H9 (cell line): ENCODE data around the gene CEP164. TPM values are rescaled to one million over a fixed set of nuclear protein-coding genes. Genes with fewer than 3 reads are reported as not detected.
A peak's percentile ranks its signal among the peaks of the same experiment; 100 is the strongest.

Source experiments
- DNase-seq: peaks from one replicate; pipeline ENCODE4 v3.0.0-alpha.2; 2017
- H2AFZ ChIP-seq: one replicate; pipeline ENCODE4 v1.6.1; 2013; ENCODE audit warnings: mild to moderate bottlenecking, low read length, control low read depth, moderate library complexity
- H2AK5ac ChIP-seq: 2 replicates; pipeline ENCODE4 v1.6.1; 2013; ENCODE audit warnings: low read length, control low read depth, mixed read lengths; ENCODE audit not compliant: insufficient read length
- H2BK120ac ChIP-seq: one replicate; pipeline ENCODE4 v1.6.1; 2013; ENCODE audit warnings: low read depth, mild to moderate bottlenecking, low read length, control low read depth, inconsistent platforms; ENCODE audit not compliant: poor library complexity, severe bottlenecking
- H2BK12ac ChIP-seq: 2 replicates; pipeline ENCODE4 v1.6.1; 2013; ENCODE audit warnings: low read length, control low read depth, mixed read lengths, low read depth; ENCODE audit not compliant: insufficient read length
- H2BK15ac ChIP-seq: 2 replicates; pipeline ENCODE4 v1.6.1; 2013; ENCODE audit warnings: low read depth, low read length, control low read depth
- H2BK20ac ChIP-seq: one replicate; pipeline ENCODE4 v1.6.1; 2013; ENCODE audit warnings: low read depth, mild to moderate bottlenecking, low read length, control low read depth, inconsistent platforms; ENCODE audit not compliant: poor library complexity, severe bottlenecking
- H2BK5ac ChIP-seq: 2 replicates; pipeline ENCODE4 v1.6.1; 2013; ENCODE audit warnings: low read length, control low read depth, mixed read lengths; ENCODE audit not compliant: insufficient read length
- H3K14ac ChIP-seq: 2 replicates; pipeline ENCODE4 v1.6.1; 2013; ENCODE audit warnings: low read length, control low read depth; ENCODE audit not compliant: insufficient read depth
- H3K18ac ChIP-seq: 2 replicates; pipeline ENCODE4 v1.6.1; 2013; ENCODE audit warnings: low read depth, mild to moderate bottlenecking, mixed read lengths, low read length, control low read depth; ENCODE audit not compliant: insufficient read length
- H3K23ac ChIP-seq: 2 replicates; pipeline ENCODE4 v1.6.1; 2013; ENCODE audit warnings: low read length, control low read depth, mixed read lengths, low read depth; ENCODE audit not compliant: insufficient read length
- H3K23me2 ChIP-seq: 2 replicates; pipeline ENCODE4 v1.6.1; 2013; ENCODE audit warnings: low read depth, mild to moderate bottlenecking, mixed read lengths, low read length, control low read depth; ENCODE audit not compliant: insufficient read length, poor library complexity, severe bottlenecking
- H3K27ac ChIP-seq: 2 replicates; pipeline ENCODE4 v1.5.1; 2013; ENCODE audit warnings: low read length, control low read depth, mixed read lengths, low read depth; ENCODE audit not compliant: insufficient read length
- H3K27me3 ChIP-seq: 2 replicates; pipeline ENCODE4 v1.6.1; 2013; ENCODE audit warnings: low read length, control low read depth, inconsistent platforms; ENCODE audit not compliant: insufficient read depth
- H3K4ac ChIP-seq: 2 replicates; pipeline ENCODE4 v1.6.1; 2013; ENCODE audit warnings: low read depth, mild to moderate bottlenecking, control low read depth, inconsistent platforms, low read length, moderate library complexity
- H3K4me1 ChIP-seq: 2 replicates; pipeline ENCODE4 v1.6.1; 2013; ENCODE audit warnings: low read length, control low read depth, inconsistent platforms; ENCODE audit not compliant: insufficient read depth
- H3K4me2 ChIP-seq: 2 replicates; pipeline ENCODE4 v1.6.1; 2013; ENCODE audit warnings: low read length, control low read depth, mixed read lengths; ENCODE audit not compliant: insufficient read length, insufficient read depth
- H3K56ac ChIP-seq: 2 replicates; pipeline ENCODE4 v1.6.1; 2013; ENCODE audit warnings: low read depth, mild to moderate bottlenecking, mixed read lengths, low read length, control low read depth; ENCODE audit not compliant: insufficient read length
- H3K79me1 ChIP-seq: 2 replicates; pipeline ENCODE4 v1.6.1; 2013; ENCODE audit warnings: low read depth, mild to moderate bottlenecking, moderate library complexity, low read length, control low read depth, inconsistent platforms; ENCODE audit not compliant: insufficient read depth, poor library complexity, severe bottlenecking
- H3K79me2 ChIP-seq: 2 replicates; pipeline ENCODE4 v1.6.1; 2013; ENCODE audit warnings: low read length, control low read depth, inconsistent platforms; ENCODE audit not compliant: insufficient read depth
- H3K9ac ChIP-seq: 2 replicates; pipeline ENCODE4 v1.6.1; 2013; ENCODE audit warnings: low read length, control low read depth, mixed read lengths; ENCODE audit not compliant: insufficient read length; ENCODE audit errors: extremely low read depth
- H3K9me3 ChIP-seq: one replicate; pipeline ENCODE4 v1.6.1; 2013; ENCODE audit warnings: low read depth, low read length, inconsistent platforms; ENCODE audit not compliant: control insufficient read depth
- H3T11ph ChIP-seq: one replicate; pipeline ENCODE4 v1.6.1; 2013; ENCODE audit warnings: mild to moderate bottlenecking, low read length, control low read depth, inconsistent platforms
- H4K20me1 ChIP-seq: one replicate; pipeline ENCODE4 v1.6.1; 2013; ENCODE audit not compliant: control insufficient read depth, insufficient read length, insufficient read depth
- H4K5ac ChIP-seq: 2 replicates; pipeline ENCODE4 v1.6.1; 2013; ENCODE audit warnings: low read depth, mild to moderate bottlenecking, mixed read lengths, low read length, control low read depth; ENCODE audit not compliant: insufficient read length
- H4K8ac ChIP-seq: replicated peaks from 2 replicates; pipeline ENCODE4 v1.6.1; 2013; ENCODE audit warnings: low read length, control low read depth, mixed read lengths, low read depth; ENCODE audit not compliant: insufficient read length
- H4K91ac ChIP-seq: 2 replicates; pipeline ENCODE4 v1.6.1; 2013; ENCODE audit warnings: low read depth, mild to moderate bottlenecking, moderate library complexity, mixed read lengths, low read length, control low read depth; ENCODE audit not compliant: insufficient read length
- H3K27ac Mint-ChIP-seq, 3 experiments: 2 replicates in 2 of 3; 3 replicates in 1 of 3; pipeline ENCODE4 v1.8.0; 2020 to 2021; ENCODE audit warnings: mixed read lengths in 3 of 3, mild to moderate bottlenecking in 1 of 3, moderate library complexity in 1 of 3
- H3K27me3 Mint-ChIP-seq: 2 replicates; pipeline ENCODE4 v1.8.0; 2021; ENCODE audit warnings: low read depth, mild to moderate bottlenecking, moderate library complexity, mixed read lengths
- H3K36me3 Mint-ChIP-seq, 3 experiments: 2 replicates in 2 of 3; 3 replicates in 1 of 3; pipeline ENCODE4 v1.8.0; 2020 to 2021; ENCODE audit warnings: low read depth in 3 of 3, mixed read lengths in 3 of 3; ENCODE audit not compliant: insufficient read depth in 1 of 3
- H3K4me1 Mint-ChIP-seq, 2 experiments: 2 replicates each; pipeline ENCODE4 v1.8.0; 2020; ENCODE audit warnings: mixed read lengths in 2 of 2
- H3K4me3 Mint-ChIP-seq, 2 experiments: 2 replicates in 1 of 2; 3 replicates in 1 of 2; pipeline ENCODE4 v1.8.0; 2020 to 2021; ENCODE audit warnings: mild to moderate bottlenecking in 2 of 2, mixed read lengths in 2 of 2, moderate library complexity in 1 of 2
- H3K9me3 Mint-ChIP-seq, 2 experiments: 2 replicates in 1 of 2; 3 replicates in 1 of 2; pipeline ENCODE4 v1.8.0; 2020; ENCODE audit warnings: mild to moderate bottlenecking in 2 of 2, mixed read lengths in 2 of 2, moderate library complexity in 1 of 2
- CTCF ChIP-seq: fragments of 200-600 bp; sonication (generic); conservative IDR thresholded peaks from 3 replicates; pipeline ENCODE4 v1.8.0; 2021; ENCODE audit warnings: antibody characterized with exemption, mild to moderate bottlenecking
- WGBS: extraction: QIAGEN DNeasy Blood & Tissue Kit; methylation state at CpG from one replicate; pipeline ENCODE4 v1.1.7; 2013; ENCODE audit warnings: missing lambda C conversion rate, low lambda C conversion rate, mixed read lengths; ENCODE audit not compliant: insufficient read length; ENCODE audit errors: extremely low coverage; 5-methylcytosine and 5-hydroxymethylcytosine counted together
- total RNA-seq: library from RNA; stranded (reverse); gene quantifications from 2 replicates; pipeline ENCODE4 v1.2.1, GENCODE V29; 2021

Gene CEP164
- total RNA-seq, 1 experiment from 2014 or later, result 24.9 TPM

GRCh38 chr11:117333917-117334316 is 6.3 kb downstream of the CEP164 start:
- no peaks in the 10 kb centered on the region for H3K4me1 Mint-ChIP-seq

More at GRCh38 chr11:117333917-117334316, 6.3 kb downstream of the CEP164 start:
- Histone ChIP-seq H3K9ac (peak overlapping the region; percentile 24), H3K27ac (no peak overlapping the region), H3K56ac (no peak overlapping the region), H3K79me2 (no peaks in the 10 kb centered on the region; the same call in 1 of the 2 replicates), H2AFZ (no peak overlapping the region), H2BK12ac (no peak overlapping the region), H3K9me3 (no peaks in the 10 kb centered on the region), H3K4me1 (no peaks in the 10 kb centered on the region), H2BK120ac (no peak overlapping the region), H4K91ac (no peak overlapping the region), H4K5ac (no peak overlapping the region), H3K23ac (no peak overlapping the region), H3K79me1 (no peaks in the 10 kb centered on the region), H3K23me2 (no peaks in the 10 kb centered on the region), H3K18ac (no peak overlapping the region), H4K8ac (no peak overlapping the region), H3T11ph (no peak overlapping the region), H3K14ac (no peak overlapping the region), H2BK5ac (no peak overlapping the region), H3K4ac (no peak overlapping the region), H3K27me3 (no peaks in the 10 kb centered on the region), H2BK20ac (no peak overlapping the region), H2AK5ac (no peak overlapping the region), H3K4me2 (no peak overlapping the region), H4K20me1 (no peaks in the 10 kb centered on the region), H2BK15ac (no peak overlapping the region)
- Mint-ChIP-seq H3K36me3 (peaks cover 0 to 11% (median 8%) of the 10 kb centered on the region in 3 experiments; a peak in 5 of 7 replicates), H3K27ac (no peak overlapping the region), H3K9me3 (no peaks in the 10 kb centered on the region), H3K27me3 (no peaks in the 10 kb centered on the region), H3K4me3 (no peak overlapping the region)
- WGBS, result no CpG with 5 or more reads among the region's 9 CpGs
- TF ChIP-seq CTCF, result no peak
- no peak for DNase-seq
